H9 (cell line): ENCODE data around the gene LRRC58. TPM values are rescaled to one million over a fixed set of nuclear protein-coding genes. Genes with fewer than 3 reads are reported as not detected.

Source experiments
- DNase-seq: peaks from one replicate; pipeline ENCODE4 v3.0.0-alpha.2; 2017
- H2AFZ ChIP-seq: one replicate; pipeline ENCODE4 v1.6.1; 2013; ENCODE audit warnings: mild to moderate bottlenecking, low read length, control low read depth, moderate library complexity
- H2AK5ac ChIP-seq: 2 replicates; pipeline ENCODE4 v1.6.1; 2013; ENCODE audit warnings: low read length, control low read depth, mixed read lengths; ENCODE audit not compliant: insufficient read length
- H2BK120ac ChIP-seq: one replicate; pipeline ENCODE4 v1.6.1; 2013; ENCODE audit warnings: low read depth, mild to moderate bottlenecking, low read length, control low read depth, inconsistent platforms; ENCODE audit not compliant: poor library complexity, severe bottlenecking
- H2BK12ac ChIP-seq: 2 replicates; pipeline ENCODE4 v1.6.1; 2013; ENCODE audit warnings: low read length, control low read depth, mixed read lengths, low read depth; ENCODE audit not compliant: insufficient read length
- H2BK15ac ChIP-seq: 2 replicates; pipeline ENCODE4 v1.6.1; 2013; ENCODE audit warnings: low read depth, low read length, control low read depth
- H2BK20ac ChIP-seq: one replicate; pipeline ENCODE4 v1.6.1; 2013; ENCODE audit warnings: low read depth, mild to moderate bottlenecking, low read length, control low read depth, inconsistent platforms; ENCODE audit not compliant: poor library complexity, severe bottlenecking
- H2BK5ac ChIP-seq: 2 replicates; pipeline ENCODE4 v1.6.1; 2013; ENCODE audit warnings: low read length, control low read depth, mixed read lengths; ENCODE audit not compliant: insufficient read length
- H3K14ac ChIP-seq: 2 replicates; pipeline ENCODE4 v1.6.1; 2013; ENCODE audit warnings: low read length, control low read depth; ENCODE audit not compliant: insufficient read depth
- H3K18ac ChIP-seq: 2 replicates; pipeline ENCODE4 v1.6.1; 2013; ENCODE audit warnings: low read depth, mild to moderate bottlenecking, mixed read lengths, low read length, control low read depth; ENCODE audit not compliant: insufficient read length
- H3K23ac ChIP-seq: 2 replicates; pipeline ENCODE4 v1.6.1; 2013; ENCODE audit warnings: low read length, control low read depth, mixed read lengths, low read depth; ENCODE audit not compliant: insufficient read length
- H3K23me2 ChIP-seq: 2 replicates; pipeline ENCODE4 v1.6.1; 2013; ENCODE audit warnings: low read depth, mild to moderate bottlenecking, mixed read lengths, low read length, control low read depth; ENCODE audit not compliant: insufficient read length, poor library complexity, severe bottlenecking
- H3K27ac ChIP-seq: 2 replicates; pipeline ENCODE4 v1.5.1; 2013; ENCODE audit warnings: low read length, control low read depth, mixed read lengths, low read depth; ENCODE audit not compliant: insufficient read length
- H3K27me3 ChIP-seq: 2 replicates; pipeline ENCODE4 v1.6.1; 2013; ENCODE audit warnings: low read length, control low read depth, inconsistent platforms; ENCODE audit not compliant: insufficient read depth
- H3K4ac ChIP-seq: 2 replicates; pipeline ENCODE4 v1.6.1; 2013; ENCODE audit warnings: low read depth, mild to moderate bottlenecking, control low read depth, inconsistent platforms, low read length, moderate library complexity
- H3K4me1 ChIP-seq: 2 replicates; pipeline ENCODE4 v1.6.1; 2013; ENCODE audit warnings: low read length, control low read depth, inconsistent platforms; ENCODE audit not compliant: insufficient read depth
- H3K4me2 ChIP-seq: 2 replicates; pipeline ENCODE4 v1.6.1; 2013; ENCODE audit warnings: low read length, control low read depth, mixed read lengths; ENCODE audit not compliant: insufficient read length, insufficient read depth
- H3K56ac ChIP-seq: 2 replicates; pipeline ENCODE4 v1.6.1; 2013; ENCODE audit warnings: low read depth, mild to moderate bottlenecking, mixed read lengths, low read length, control low read depth; ENCODE audit not compliant: insufficient read length
- H3K79me1 ChIP-seq: 2 replicates; pipeline ENCODE4 v1.6.1; 2013; ENCODE audit warnings: low read depth, mild to moderate bottlenecking, moderate library complexity, low read length, control low read depth, inconsistent platforms; ENCODE audit not compliant: insufficient read depth, poor library complexity, severe bottlenecking
- H3K79me2 ChIP-seq: 2 replicates; pipeline ENCODE4 v1.6.1; 2013; ENCODE audit warnings: low read length, control low read depth, inconsistent platforms; ENCODE audit not compliant: insufficient read depth
- H3K9ac ChIP-seq: 2 replicates; pipeline ENCODE4 v1.6.1; 2013; ENCODE audit warnings: low read length, control low read depth, mixed read lengths; ENCODE audit not compliant: insufficient read length; ENCODE audit errors: extremely low read depth
- H3K9me3 ChIP-seq: one replicate; pipeline ENCODE4 v1.6.1; 2013; ENCODE audit warnings: low read depth, low read length, inconsistent platforms; ENCODE audit not compliant: control insufficient read depth
- H3T11ph ChIP-seq: one replicate; pipeline ENCODE4 v1.6.1; 2013; ENCODE audit warnings: mild to moderate bottlenecking, low read length, control low read depth, inconsistent platforms
- H4K20me1 ChIP-seq: one replicate; pipeline ENCODE4 v1.6.1; 2013; ENCODE audit not compliant: control insufficient read depth, insufficient read length, insufficient read depth
- H4K5ac ChIP-seq: 2 replicates; pipeline ENCODE4 v1.6.1; 2013; ENCODE audit warnings: low read depth, mild to moderate bottlenecking, mixed read lengths, low read length, control low read depth; ENCODE audit not compliant: insufficient read length
- H4K8ac ChIP-seq: replicated peaks from 2 replicates; pipeline ENCODE4 v1.6.1; 2013; ENCODE audit warnings: low read length, control low read depth, mixed read lengths, low read depth; ENCODE audit not compliant: insufficient read length
- H4K91ac ChIP-seq: 2 replicates; pipeline ENCODE4 v1.6.1; 2013; ENCODE audit warnings: low read depth, mild to moderate bottlenecking, moderate library complexity, mixed read lengths, low read length, control low read depth; ENCODE audit not compliant: insufficient read length
- H3K27ac Mint-ChIP-seq, 3 experiments: 2 replicates in 2 of 3; 3 replicates in 1 of 3; pipeline ENCODE4 v1.8.0; 2020 to 2021; ENCODE audit warnings: mixed read lengths in 3 of 3, mild to moderate bottlenecking in 1 of 3, moderate library complexity in 1 of 3
- H3K27me3 Mint-ChIP-seq: 2 replicates; pipeline ENCODE4 v1.8.0; 2021; ENCODE audit warnings: low read depth, mild to moderate bottlenecking, moderate library complexity, mixed read lengths
- H3K36me3 Mint-ChIP-seq, 3 experiments: 2 replicates in 2 of 3; 3 replicates in 1 of 3; pipeline ENCODE4 v1.8.0; 2020 to 2021; ENCODE audit warnings: low read depth in 3 of 3, mixed read lengths in 3 of 3; ENCODE audit not compliant: insufficient read depth in 1 of 3
- H3K4me1 Mint-ChIP-seq, 2 experiments: 2 replicates each; pipeline ENCODE4 v1.8.0; 2020; ENCODE audit warnings: mixed read lengths in 2 of 2
- H3K4me3 Mint-ChIP-seq, 2 experiments: 2 replicates in 1 of 2; 3 replicates in 1 of 2; pipeline ENCODE4 v1.8.0; 2020 to 2021; ENCODE audit warnings: mild to moderate bottlenecking in 2 of 2, mixed read lengths in 2 of 2, moderate library complexity in 1 of 2
- H3K9me3 Mint-ChIP-seq, 2 experiments: 2 replicates in 1 of 2; 3 replicates in 1 of 2; pipeline ENCODE4 v1.8.0; 2020; ENCODE audit warnings: mild to moderate bottlenecking in 2 of 2, mixed read lengths in 2 of 2, moderate library complexity in 1 of 2
- CTCF ChIP-seq: fragments of 200-600 bp; sonication (generic); conservative IDR thresholded peaks from 3 replicates; pipeline ENCODE4 v1.8.0; 2021; ENCODE audit warnings: antibody characterized with exemption, mild to moderate bottlenecking
- WGBS: extraction: QIAGEN DNeasy Blood & Tissue Kit; methylation state at CpG from one replicate; pipeline ENCODE4 v1.1.7; 2013; ENCODE audit warnings: missing lambda C conversion rate, low lambda C conversion rate, mixed read lengths; ENCODE audit not compliant: insufficient read length; ENCODE audit errors: extremely low coverage; 5-methylcytosine and 5-hydroxymethylcytosine counted together
- total RNA-seq: library from RNA; stranded (reverse); gene quantifications from 2 replicates; pipeline ENCODE4 v1.2.1, GENCODE V29; 2021

LRRC58 gene
- total RNA-seq, 1 experiment from 2014 or later: 18.2 TPM

- Histone ChIP-seq H3K4ac (no peak overlapping the region), H3K79me1 (no peaks in the 10 kb centered on the region), H3K56ac (no peak overlapping the region), H3T11ph (no peak overlapping the region), H3K9ac (no peak overlapping the region), H3K79me2 (no peaks in the 10 kb centered on the region), H3K27ac (no peak overlapping the region), H3K23ac (no peak overlapping the region), H2BK120ac (no peak overlapping the region), H2BK12ac (no peak overlapping the region), H2AFZ (no peak overlapping the region), H3K4me1 (no peaks in the 10 kb centered on the region), H4K8ac (no peak overlapping the region), H3K23me2 (no peaks in the 10 kb centered on the region), H2BK20ac (no peak overlapping the region), H3K14ac (no peak overlapping the region), H4K91ac (no peak overlapping the region), H4K5ac (no peak overlapping the region), H3K27me3 (peaks cover 3% of the 10 kb centered on the region; the same call in 1 of the 2 replicates), H3K18ac (no peak overlapping the region), H2BK5ac (no peak overlapping the region), H2AK5ac (no peak overlapping the region), H2BK15ac (no peak overlapping the region), H3K9me3 (no peaks in the 10 kb centered on the region), H3K4me2 (no peak overlapping the region), H4K20me1 (no peaks in the 10 kb centered on the region)
- no peak for DNase-seq
- H3K27ac Mint-ChIP-seq: no peak overlapping the region
- no peaks in the 10 kb centered on the region for H3K9me3 Mint-ChIP-seq
- peaks cover 11 to 17% of the 10 kb centered on the region in 2 experiments for H3K4me1 Mint-ChIP-seq
- no peaks in the 10 kb centered on the region for H3K36me3 Mint-ChIP-seq
- H3K4me3 Mint-ChIP-seq: no peak overlapping the region
- TF ChIP-seq CTCF: no peak
- peaks cover 33% of the 10 kb centered on the region for H3K27me3 Mint-ChIP-seq
- no CpG with 5 or more reads among the region's 3 CpGs for WGBS
These were observed 68.6 kb downstream of the LRRC58 start for GRCh38 chr3:120280566-120280965.
